DLD1 (cell line): ENCODE data around the gene OR13F1.
"Not testable (repeated sequence)": the region's sequence is repeated elsewhere in the genome, so short reads cannot be mapped to it uniquely, and the experiment has no call there.

ENCODE experiments used
- in situ Hi-C: cut with HindIII; loops from 2 replicates; pipeline ENCODE4 v1.10.0; 2017; ENCODE audit warnings: low sequenced_read_pairs

The OR13F1 gene

GRCh38 chr9:104503963-104504362 lies at the start of gene OR13F1:
OR13F1 (plus strand) TSS chr9:104504263; CDS start chr9:104504263, 0 bp downstream.
- in situ Hi-C loops = no loop called here

GRCh38 chr9:104456831-104457230 lies 47.2 kb upstream of the OR13F1 start:
- in situ Hi-C loops = no loop called here

GRCh38 chr9:104463864-104464263 lies 40.2 kb upstream of the OR13F1 start:
- in situ Hi-C loops = no loop called here

- in situ Hi-C loops = no loop called here
These were observed 35.8 kb upstream of the OR13F1 start for GRCh38 chr9:104468261-104468660.

- in situ Hi-C loops = no loop called here
These were observed 21.0 kb upstream of the OR13F1 start for GRCh38 chr9:104482921-104483570.

GRCh38 chr9:104485014-104485413 lies 19.0 kb upstream of the OR13F1 start:
- in situ Hi-C loops = no loop called here

GRCh38 chr9:104494808-104495207 lies 9.3 kb upstream of the OR13F1 start:
- in situ Hi-C loops = no loop called here

GRCh38 chr9:104503440-104503839 lies 623 bp upstream of the OR13F1 start:
- in situ Hi-C loops = no loop called here

- in situ Hi-C loops = no loop called here
These were observed 2.5 kb downstream of the OR13F1 start for GRCh38 chr9:104506565-104506964.

- in situ Hi-C loops = no loop called here
These were observed 10.8 kb downstream of the OR13F1 start for GRCh38 chr9:104514901-104515300.

GRCh38 chr9:104520241-104520640 lies 16.2 kb downstream of the OR13F1 start:
- in situ Hi-C loops = not testable (repeated sequence)

GRCh38 chr9:104527109-104527508 lies 23.0 kb downstream of the OR13F1 start, which contains the start of gene OR13C4:
OR13C4 (minus strand) TSS chr9:104527209; CDS start chr9:104527209, 0 bp downstream.
- in situ Hi-C loops = no loop called here

- in situ Hi-C loops = no loop called here
These were observed 32.7 kb downstream of the OR13F1 start, which contains the start of gene OR13C3 for GRCh38 chr9:104536756-104537155. OR13C3 (minus strand) TSS chr9:104536856; CDS start chr9:104536723, 133 bp downstream.

- in situ Hi-C loops = no loop called here
These were observed 35.2 kb downstream of the OR13F1 start for GRCh38 chr9:104539275-104539674.

GRCh38 chr9:104544644-104545043 lies 40.6 kb downstream of the OR13F1 start:
- in situ Hi-C loops = no loop called here

- in situ Hi-C loops = no loop called here
These were observed 49.2 kb downstream of the OR13F1 start for GRCh38 chr9:104553261-104553660.
